Raji (cell line): ENCODE data around the gene MYL5.

Experiments used
- POLR2A ChIP-seq: IDR thresholded peaks from 2 replicates; pipeline ENCODE4 v1.6.1; 2011; ENCODE audit warnings: low read depth, low read length, control low read depth; ENCODE audit not compliant: insufficient read depth

MYL5 gene

DNA sequence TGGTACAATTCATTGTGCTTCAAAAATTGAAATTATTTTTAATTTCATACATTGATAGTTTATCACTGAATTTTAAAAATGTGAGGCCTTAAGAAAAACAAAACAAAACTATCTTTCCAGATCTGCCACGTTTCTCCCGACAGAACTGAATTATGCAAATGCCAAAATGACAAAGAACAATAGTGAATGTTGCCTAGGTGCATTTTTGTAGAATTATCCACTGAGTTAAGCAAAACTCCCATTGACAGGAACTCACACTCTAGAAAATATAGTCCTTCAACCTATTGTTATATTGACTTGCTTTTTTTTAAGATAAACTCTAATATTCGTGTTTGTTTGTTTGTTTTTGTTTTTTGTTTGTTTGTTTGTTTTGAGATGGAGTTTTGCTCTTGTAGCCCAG is 37.8 kb downstream of the MYL5 start:
- TF ChIP-seq POLR2A = no peak

DNA sequence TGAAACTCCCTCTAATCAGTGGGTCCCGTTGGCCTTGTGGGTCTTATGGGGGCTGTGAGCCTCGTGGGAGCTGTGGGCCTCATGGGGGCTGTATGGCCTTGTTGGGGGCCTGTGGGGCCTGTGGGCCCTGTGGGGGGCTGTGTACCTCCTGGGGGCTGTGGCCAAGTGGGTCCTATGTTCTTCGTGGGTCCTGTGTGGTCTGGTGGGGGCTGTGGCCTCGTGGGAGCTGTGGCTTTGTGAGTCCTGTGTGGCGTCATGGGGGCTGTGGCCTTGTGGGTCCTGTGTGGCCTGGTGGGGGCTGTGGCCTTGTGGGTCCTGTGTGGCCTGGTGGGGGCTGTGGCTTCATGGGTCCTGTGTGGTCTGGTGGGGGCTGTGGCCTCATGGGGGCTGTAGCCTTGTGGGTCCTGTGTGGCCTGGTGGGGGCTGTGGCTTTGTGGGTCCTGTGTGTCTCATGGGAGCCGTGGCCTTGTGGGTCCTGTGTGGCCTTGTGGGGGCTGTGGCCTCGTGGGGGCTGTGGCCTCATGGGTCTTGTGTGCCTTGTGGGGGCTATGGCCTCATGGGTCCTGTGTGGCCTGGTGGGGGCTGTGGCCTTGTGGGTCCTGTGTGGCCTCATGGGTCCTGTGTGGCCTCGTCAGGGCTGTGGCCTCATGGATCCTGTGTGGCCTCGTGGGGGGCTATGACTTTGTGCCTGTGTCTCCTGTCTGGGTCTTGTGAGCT is 38.7 kb downstream of the MYL5 start:
- TF ChIP-seq POLR2A = no peak

DNA sequence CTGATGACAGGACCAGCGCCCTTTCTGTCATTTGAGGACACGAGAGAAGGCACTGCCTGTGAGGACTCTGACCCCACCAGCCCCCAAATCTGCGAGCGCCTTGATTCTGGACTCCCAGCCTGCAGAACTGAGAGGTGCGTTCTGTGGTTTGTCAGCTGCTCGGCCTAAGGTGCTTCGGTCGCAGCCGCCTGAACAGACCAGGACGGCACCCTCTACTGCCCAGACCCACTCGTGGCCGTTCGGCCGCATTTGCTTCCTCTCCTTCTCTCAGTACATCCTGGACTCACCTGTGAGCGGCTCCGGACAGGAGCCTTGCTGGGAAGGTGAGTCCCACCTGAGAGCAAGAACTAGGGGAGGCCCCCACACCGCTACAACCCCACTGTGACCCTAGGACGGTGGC is 39.7 kb downstream of the MYL5 start:
- no peak for TF ChIP-seq POLR2A

DNA sequence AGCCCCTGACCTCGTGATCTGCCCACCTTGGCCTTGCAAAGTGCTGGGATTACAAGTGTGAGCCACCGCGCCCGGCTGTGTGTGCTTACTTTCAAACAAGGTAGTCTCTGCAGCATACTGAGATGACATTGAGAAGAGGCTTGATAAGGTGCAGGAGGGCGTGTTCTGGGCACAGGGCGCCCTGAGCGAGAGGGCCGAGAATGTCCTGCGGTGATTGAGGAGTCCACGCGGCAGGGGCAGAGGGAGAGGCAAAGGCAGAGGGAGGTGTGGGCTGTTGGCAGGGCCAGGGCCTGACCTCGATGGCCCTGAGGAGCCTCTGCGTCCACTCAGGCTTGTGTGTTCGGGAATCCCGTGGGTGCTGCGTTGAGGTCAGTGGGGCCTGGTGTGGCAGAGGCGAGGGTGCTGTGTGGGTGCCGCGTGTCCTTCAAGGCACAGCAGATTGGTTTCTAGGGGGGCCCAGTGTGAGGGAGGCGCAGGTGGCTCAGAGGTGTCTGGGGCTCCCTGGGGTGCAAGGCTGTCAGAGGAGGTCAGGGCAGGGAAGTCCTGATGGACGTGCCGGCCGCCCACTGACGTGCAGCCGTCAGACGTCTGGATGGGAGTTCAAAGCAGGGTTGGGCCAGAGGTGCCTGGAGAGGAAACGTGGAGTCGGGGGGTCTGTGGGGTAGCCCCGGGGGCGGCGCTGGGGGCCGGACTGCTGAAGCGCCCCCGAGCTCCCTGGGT is 43.4 kb downstream of the MYL5 start:
- TF ChIP-seq POLR2A = no peak

DNA sequence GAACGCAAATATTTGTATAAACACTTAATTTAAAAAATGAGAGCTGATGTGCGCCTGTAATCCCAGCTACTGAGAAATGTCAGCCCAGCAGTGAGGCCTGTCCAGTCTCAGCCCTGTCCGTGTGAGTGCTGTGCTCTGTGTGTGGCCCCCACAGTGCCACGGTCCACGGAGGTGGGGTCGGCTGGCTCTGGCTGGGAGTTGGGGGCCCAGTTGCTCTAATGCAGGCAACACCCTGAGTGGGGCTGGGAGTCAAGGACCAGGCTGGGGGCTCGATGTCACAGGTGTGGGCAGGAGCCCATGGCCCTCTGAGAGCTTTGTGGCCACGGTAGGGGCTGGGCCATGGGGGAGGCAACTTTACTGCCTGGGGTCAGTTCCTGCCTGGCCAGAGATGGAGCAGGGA is 44.1 kb downstream of the MYL5 start:
- no peak for TF ChIP-seq POLR2A

DNA sequence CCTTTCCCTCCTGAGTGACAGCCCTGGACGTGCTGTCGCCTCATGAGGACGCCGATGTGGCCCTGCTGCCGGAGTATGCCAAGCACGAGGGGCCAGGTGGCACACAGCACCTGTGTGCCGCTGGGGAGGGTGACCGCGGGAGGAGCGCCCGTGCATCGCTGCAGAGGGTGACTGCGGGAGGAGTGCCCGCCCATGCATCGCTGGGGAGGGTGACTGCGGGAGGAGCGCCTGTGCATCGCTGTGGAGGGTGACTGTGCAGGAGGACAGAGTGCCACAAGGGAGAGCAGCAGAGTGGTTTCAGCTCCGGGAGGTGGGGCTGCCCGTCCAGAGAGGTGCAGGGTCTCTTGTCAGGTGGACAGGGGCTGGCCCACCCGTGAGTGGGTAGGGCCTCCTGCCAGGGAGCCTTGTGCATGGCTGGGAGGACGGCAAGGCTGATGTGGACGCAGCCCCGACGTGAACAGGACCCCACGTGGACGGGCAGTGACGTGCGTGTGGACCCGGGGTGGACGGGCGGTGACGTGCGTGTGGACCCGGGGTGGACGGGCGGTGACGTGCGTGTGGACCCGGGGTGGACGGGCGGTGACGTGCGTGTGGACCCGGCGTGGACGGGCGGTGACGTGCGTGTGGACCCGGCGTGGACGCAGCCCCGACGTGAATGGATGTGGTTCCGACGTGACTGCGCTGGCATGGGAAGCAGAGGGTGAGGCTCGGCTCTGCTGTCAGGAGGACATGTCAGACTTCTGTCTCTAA is 45.9 kb downstream of the MYL5 start:
- no peak for TF ChIP-seq POLR2A

DNA sequence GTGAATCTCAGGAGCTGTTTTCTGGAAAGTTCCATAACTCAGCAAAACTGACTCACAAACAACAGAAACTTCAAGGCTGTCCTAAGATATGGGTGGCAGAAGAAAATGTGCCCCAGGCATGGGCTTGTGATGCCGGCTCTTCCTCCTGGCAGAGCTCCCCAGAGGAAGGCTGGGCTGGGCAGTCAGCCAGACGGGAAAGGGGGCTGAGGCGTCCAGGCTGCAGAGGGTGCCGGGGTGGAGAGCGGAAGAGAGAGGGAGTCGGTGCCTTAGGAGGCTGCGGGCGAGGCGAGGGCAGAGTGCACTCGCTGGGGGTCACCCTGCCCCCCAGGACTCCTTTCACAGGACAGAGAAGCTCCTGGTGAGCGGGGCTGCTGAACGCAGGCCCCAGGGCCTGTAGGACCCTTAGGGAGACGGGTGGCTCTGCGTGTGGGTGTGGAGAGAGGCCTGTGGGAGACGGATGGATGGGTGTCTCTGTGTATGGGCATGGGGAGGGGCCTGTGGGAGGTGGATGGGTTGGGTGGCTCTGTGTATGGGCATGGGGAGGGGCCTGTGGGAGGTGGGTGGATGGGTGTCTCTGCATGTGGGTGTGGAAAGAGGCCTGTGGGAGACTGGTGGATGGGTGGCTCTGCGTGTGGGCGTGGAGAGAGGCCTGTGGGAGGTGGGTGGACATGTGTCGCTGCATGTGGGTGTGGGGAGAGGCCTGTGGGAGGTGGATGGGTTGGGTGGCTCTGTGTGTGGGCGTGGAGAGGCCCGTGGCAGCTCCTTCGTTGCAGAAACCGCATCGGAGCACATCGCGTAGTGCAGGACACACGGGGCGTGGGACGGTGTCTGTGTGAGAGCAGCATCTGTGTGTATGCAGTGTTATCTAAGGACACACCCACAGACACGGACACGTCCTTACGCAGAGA is 47.2 kb downstream of the MYL5 start:
- no peak for TF ChIP-seq POLR2A

DNA sequence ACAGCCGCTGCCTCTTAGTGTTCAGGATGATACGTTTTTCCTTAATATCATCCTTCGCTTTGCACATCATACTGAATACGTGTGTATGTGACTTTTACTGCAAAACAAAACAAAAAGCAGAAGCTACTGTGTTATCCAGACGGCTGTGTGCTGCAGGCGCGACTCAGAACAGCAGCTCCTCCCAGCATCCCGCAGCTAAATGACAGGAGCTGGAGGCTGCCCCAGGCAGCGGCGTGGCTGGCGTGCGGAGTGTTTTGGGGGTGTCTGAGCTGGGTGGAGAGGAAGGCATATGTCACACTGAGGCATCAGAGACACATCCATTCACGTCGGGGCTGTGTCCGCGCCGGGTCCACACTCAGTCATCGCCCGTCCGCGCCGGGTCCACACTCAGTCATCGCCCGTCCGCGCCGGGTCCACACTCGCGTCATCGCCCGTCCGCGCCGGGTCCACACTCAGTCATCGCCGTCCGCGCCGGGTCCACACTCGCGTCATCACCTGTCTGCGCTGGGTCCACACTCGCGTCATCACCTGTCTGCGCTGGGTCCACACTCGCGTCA is 47.9 kb downstream of the MYL5 start:
- TF ChIP-seq POLR2A = no peak

DNA sequence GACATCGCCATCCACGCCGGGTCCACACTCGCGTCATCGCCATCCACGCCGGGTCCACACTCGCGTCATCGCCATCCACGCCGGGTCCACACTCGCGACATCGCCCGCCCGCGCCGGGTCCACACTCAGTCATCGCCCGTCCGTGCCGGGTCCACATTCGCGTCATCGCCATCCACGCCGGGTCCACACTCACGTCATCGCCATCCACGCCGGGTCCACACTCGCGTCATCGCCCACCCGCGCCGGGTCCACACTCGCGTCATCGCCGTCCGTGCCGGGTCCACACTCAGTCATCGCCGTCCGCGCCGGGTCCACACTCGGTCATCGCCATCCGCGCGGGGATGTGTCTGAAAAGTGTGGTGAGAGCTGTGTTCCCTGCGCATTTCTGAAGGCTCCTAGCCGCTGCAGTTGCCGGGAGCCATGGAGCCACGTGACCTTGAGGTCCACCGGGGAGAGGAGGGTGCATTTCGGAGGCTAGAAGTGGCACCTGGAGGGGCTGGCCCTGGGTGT is 48.6 kb downstream of the MYL5 start:
- TF ChIP-seq POLR2A = no peak

DNA sequence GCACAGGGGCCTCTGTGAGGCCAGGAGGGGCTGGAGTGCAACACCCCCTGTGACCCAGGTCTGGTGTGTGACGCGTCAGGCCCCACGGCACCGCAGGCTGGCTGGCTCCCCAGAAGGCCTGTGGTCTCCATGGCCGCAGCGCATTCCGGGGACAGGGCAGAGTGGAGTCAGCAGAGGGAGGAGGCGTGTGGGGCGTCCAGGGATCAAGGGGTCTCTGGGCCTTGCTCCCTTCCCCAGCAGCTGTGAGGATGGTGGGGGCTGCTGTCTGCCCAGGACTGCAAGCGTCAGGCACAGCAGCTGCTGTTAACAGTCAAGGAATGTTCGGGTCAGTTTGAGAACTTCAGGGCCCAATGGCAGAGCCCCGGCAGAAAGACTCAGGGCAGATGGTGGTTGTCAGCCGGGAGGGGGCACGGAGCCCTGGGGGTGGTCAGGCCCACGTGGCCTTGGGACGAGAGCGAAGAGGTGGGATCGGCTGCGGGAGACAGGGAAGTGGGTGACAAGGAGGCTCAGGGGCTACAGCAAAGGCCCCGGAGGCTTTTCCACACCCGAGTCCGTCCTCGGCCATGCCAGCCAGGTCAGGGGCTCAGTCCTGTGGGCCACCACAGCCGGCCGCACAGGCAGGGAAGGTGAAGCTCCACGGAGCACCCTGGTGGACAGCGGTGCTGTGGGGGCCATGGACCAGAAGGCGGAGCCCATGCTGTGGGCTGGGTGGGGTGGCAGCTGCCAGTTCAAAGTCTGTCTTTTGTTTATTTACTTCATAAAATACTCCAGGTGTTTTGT is 49.6 kb downstream of the MYL5 start:
- no peak for TF ChIP-seq POLR2A

DNA sequence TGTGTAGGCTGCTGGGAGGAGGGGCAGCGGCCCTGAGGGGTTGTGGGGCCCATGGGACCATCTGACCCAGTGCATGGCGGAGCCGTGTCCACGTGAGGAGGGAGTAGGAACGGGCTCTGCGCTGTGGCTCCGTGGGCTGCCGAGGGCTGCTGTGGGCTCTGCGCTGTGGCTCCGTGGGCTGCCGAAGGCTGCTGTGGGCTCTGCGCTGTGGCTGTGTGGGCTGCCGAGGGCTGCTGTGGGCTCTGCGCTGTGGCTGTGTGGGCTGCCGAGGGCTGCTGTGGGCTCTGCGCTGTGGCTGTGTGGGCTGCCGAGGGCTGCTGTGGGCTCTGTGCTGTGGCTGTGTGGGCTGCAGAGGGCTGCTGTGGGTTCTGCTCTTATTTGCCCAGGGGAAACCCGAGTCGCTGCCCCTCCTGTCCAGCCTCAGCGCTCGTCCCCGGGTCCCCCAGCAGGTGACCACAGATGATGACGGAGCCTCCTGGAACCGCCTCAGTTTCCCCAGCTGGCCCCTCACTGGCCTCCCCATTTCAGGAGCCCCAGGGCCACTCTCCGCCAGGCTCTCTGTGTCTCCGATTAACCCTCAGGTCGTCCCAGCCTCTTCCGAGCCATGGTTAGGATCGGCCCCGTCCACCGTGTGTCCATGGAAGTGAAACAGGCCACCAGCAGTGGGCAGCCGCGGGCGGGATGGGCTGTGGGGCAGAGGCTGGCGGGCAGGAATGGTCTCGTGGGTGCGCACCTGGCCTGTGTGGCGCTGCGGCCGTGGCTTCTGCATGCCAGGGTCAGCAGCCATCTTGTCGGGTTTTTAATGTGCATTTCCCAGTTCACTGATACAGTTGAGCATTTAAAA is 51.3 kb downstream of the MYL5 start:
- TF ChIP-seq POLR2A = no peak

DNA sequence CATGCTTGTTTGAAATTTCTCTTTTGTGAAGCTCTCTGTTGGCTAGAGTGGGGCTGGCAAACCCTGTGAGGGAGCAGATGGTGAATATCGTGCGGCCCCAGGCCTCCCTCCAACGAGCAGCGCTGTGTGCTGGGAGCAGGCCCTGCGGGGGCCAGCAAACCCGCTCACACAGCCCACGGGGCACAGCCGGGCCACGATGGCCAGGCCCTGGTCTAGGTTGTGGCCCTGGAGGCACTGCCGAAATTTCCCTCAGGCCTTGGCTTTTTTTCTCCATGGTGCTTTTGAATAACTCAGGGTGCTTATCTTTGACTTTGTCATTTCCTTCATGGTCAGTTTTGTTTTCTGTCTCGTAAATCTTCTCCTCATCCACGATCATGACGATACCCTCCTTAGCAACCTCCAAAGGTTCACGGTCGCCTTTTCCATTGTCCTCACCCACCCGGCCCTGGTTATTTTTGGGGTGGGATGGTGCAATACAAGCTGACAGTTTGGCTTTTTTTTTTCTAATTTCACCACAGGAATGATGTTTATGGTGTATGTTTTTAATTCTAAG is 52.0 kb downstream of the MYL5 start:
- no peak for TF ChIP-seq POLR2A

DNA sequence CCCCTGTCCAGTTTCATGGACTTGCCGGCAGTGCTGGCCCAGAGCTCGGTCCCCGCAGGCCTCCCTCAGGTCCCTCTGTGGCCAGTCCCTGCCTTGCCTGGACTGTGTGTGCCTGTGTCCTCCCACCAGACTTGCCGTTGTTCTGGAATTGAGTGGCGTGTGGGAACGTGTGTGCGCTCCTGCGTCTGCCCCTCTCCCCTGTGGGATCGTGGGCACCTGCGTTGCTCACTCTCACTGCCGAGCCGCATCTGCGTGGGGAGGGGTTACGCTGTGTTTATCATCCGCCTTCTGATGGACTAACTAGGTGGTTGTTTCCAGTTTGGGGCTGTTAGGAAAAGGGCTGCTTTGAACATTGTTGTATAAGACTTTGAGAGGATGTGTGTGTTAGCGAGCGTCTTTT is 52.5 kb downstream of the MYL5 start:
- TF ChIP-seq POLR2A = no peak
